Activated CD4-positive, alpha-beta memory T cell treated with anti-CD3 and anti-CD28 coated beads for 36 hours (primary cell): Measurements from ENCODE around the gene CAMTA1. TPM values are rescaled to one million over a fixed set of nuclear protein-coding genes. Genes with fewer than 3 reads are reported as not detected.
A peak's percentile ranks its signal among the peaks of the same experiment; 100 is the strongest.

Experiments
- CTCF ChIA-PET: fragments of 350-600 bp; sonication (Branson Sonifier 250); formaldehyde crosslinking; loops from one replicate; lab custom pipeline; 2021; ENCODE audit warnings: antibody characterized with exemption, inconsistent platforms; lab: Charles Lee
- POLR2A ChIA-PET: fragments of 350-600 bp; sonication (Branson Sonifier 250); formaldehyde crosslinking; loops from one replicate; lab custom pipeline; 2021; ENCODE audit warnings: antibody characterized with exemption; lab: Charles Lee
- DNase-seq: peaks from one replicate; pipeline ENCODE4 v3.0.0-alpha.2; 2020
- H3K27ac Mint-ChIP-seq: one replicate; pipeline ENCODE4 v1.8.0; 2021; ENCODE audit warnings: mixed read lengths
- H3K27me3 Mint-ChIP-seq: one replicate; pipeline ENCODE4 v1.8.0; 2021; ENCODE audit warnings: mixed read lengths
- H3K36me3 Mint-ChIP-seq: one replicate; pipeline ENCODE4 v1.8.0; 2021; ENCODE audit warnings: mixed read lengths
- H3K4me1 Mint-ChIP-seq: one replicate; pipeline ENCODE4 v1.8.0; 2021; ENCODE audit warnings: low read depth, mixed read lengths
- H3K4me3 Mint-ChIP-seq: one replicate; pipeline ENCODE4 v1.8.0; 2021; ENCODE audit warnings: mild to moderate bottlenecking, mixed read lengths
- H3K9me3 Mint-ChIP-seq: one replicate; pipeline ENCODE4 v1.8.0; 2021; ENCODE audit warnings: mixed read lengths
- intact Hi-C: fragments of 100-400 bp; cut with micrococcal nuclease; formaldehyde crosslinking; loops from one replicate; pipeline ENCODE4 v1.15.1; 2023
- total RNA-seq, 2 experiments: library from RNA; stranded (reverse); gene quantifications; one replicate each; pipeline ENCODE4 v1.2.3, GENCODE V29; 2021

Gene CAMTA1
- total RNA-seq, 2 experiments from 2014 or later = 64.7 to 68.9 TPM

- CTCF ChIA-PET = no interaction called here
- intact Hi-C loops = no loop called here
- Mint-ChIP-seq H3K36me3 (no peaks in the 10 kb centered on the region), H3K27ac (no peak overlapping the region), H3K4me1 (no peaks in the 10 kb centered on the region), H3K27me3 (peaks cover 4% of the 10 kb centered on the region), H3K4me3 (no peak overlapping the region), H3K9me3 (no peaks in the 10 kb centered on the region)
- DNase-seq = no peak
- POLR2A ChIA-PET = no interaction called here
Measured at GRCh38 chr1:7464736-7465135, 679.5 kb downstream of the CAMTA1 start.

- H3K9me3 Mint-ChIP-seq = no peaks in the 10 kb centered on the region
- POLR2A ChIA-PET = no interaction called here
Measured at GRCh38 chr1:7467476-7468175, 682.4 kb downstream of the CAMTA1 start.

GRCh38 chr1:7468248-7468647 lies 683.0 kb downstream of the CAMTA1 start:
- POLR2A ChIA-PET = no interaction called here
- no peak overlapping the region for H3K27ac Mint-ChIP-seq
- no peak for DNase-seq
- intact Hi-C loops = no loop called here
- no peaks in the 10 kb centered on the region for H3K36me3 Mint-ChIP-seq
- H3K9me3 Mint-ChIP-seq = no peaks in the 10 kb centered on the region
- H3K4me3 Mint-ChIP-seq = no peak overlapping the region
- peaks cover 3% of the 10 kb centered on the region for H3K27me3 Mint-ChIP-seq
- no peaks in the 10 kb centered on the region for H3K4me1 Mint-ChIP-seq
- CTCF ChIA-PET = no interaction called here

More at GRCh38 chr1:7467476-7468175, 682.4 kb downstream of the CAMTA1 start:
- Mint-ChIP-seq H3K27ac (no peak overlapping the region), H3K4me3 (no peak overlapping the region), H3K4me1 (no peaks in the 10 kb centered on the region), H3K36me3 (no peaks in the 10 kb centered on the region), H3K27me3 (peaks cover 3% of the 10 kb centered on the region)
- CTCF ChIA-PET = no interaction called here
- DNase-seq = no peak
- intact Hi-C loops = no loop called here

- H3K27me3 Mint-ChIP-seq = peaks cover 1% of the 10 kb centered on the region
- no peak overlapping the region for H3K4me3 Mint-ChIP-seq
- H3K9me3 Mint-ChIP-seq = no peaks in the 10 kb centered on the region
- H3K27ac Mint-ChIP-seq = no peak overlapping the region
- DNase-seq = no peak
- ChIA-PET POLR2A (no interaction called here), CTCF (no interaction called here)
- intact Hi-C loops = no loop called here
- no peaks in the 10 kb centered on the region for H3K4me1 Mint-ChIP-seq
- no peaks in the 10 kb centered on the region for H3K36me3 Mint-ChIP-seq
Measured at GRCh38 chr1:7469255-7469938, 684.1 kb downstream of the CAMTA1 start.

- Mint-ChIP-seq H3K9me3 (no peaks in the 10 kb centered on the region), H3K4me3 (no peak overlapping the region), H3K27ac (no peak overlapping the region), H3K4me1 (no peaks in the 10 kb centered on the region), H3K36me3 (no peaks in the 10 kb centered on the region), H3K27me3 (peaks cover 1% of the 10 kb centered on the region)
- CTCF ChIA-PET = no interaction called here
- DNase-seq = peak; percentile 44
- POLR2A ChIA-PET = no interaction called here
- intact Hi-C loops = no loop called here
Measured at GRCh38 chr1:7470904-7471638, 685.8 kb downstream of the CAMTA1 start.

GRCh38 chr1:7471836-7472235 lies 686.6 kb downstream of the CAMTA1 start:
- intact Hi-C loops = no loop called here
- Mint-ChIP-seq H3K4me1 (no peaks in the 10 kb centered on the region), H3K4me3 (no peak overlapping the region), H3K27ac (no peak overlapping the region), H3K9me3 (no peaks in the 10 kb centered on the region), H3K27me3 (peaks cover 1% of the 10 kb centered on the region), H3K36me3 (no peaks in the 10 kb centered on the region)
- DNase-seq = no peak
- POLR2A ChIA-PET = no interaction called here
- CTCF ChIA-PET = no interaction called here

- Mint-ChIP-seq H3K27me3 (peaks cover 1% of the 10 kb centered on the region), H3K36me3 (no peaks in the 10 kb centered on the region), H3K4me1 (no peaks in the 10 kb centered on the region), H3K9me3 (no peaks in the 10 kb centered on the region), H3K27ac (no peak overlapping the region), H3K4me3 (no peak overlapping the region)
- intact Hi-C loops = no loop called here
- no peak for DNase-seq
- ChIA-PET POLR2A (no interaction called here), CTCF (no interaction called here)
Measured at GRCh38 chr1:7473223-7474142, 688.2 kb downstream of the CAMTA1 start.

- Mint-ChIP-seq H3K27ac (no peak overlapping the region), H3K9me3 (no peaks in the 10 kb centered on the region), H3K36me3 (no peaks in the 10 kb centered on the region), H3K4me3 (no peak overlapping the region), H3K4me1 (no peaks in the 10 kb centered on the region), H3K27me3 (peaks cover 1% of the 10 kb centered on the region)
- DNase-seq = no peak
- intact Hi-C loops = no loop called here
- CTCF ChIA-PET = no interaction called here
- POLR2A ChIA-PET = no interaction called here
Measured at GRCh38 chr1:7474143-7474490, 688.9 kb downstream of the CAMTA1 start.

- H3K4me1 Mint-ChIP-seq = no peaks in the 10 kb centered on the region
- intact Hi-C loops = no loop called here
- H3K4me3 Mint-ChIP-seq = no peak overlapping the region
- DNase-seq = no peak
- ChIA-PET CTCF (no interaction called here), POLR2A (no interaction called here)
- no peaks in the 10 kb centered on the region for H3K36me3 Mint-ChIP-seq
- H3K27ac Mint-ChIP-seq = no peak overlapping the region
- peaks cover 1% of the 10 kb centered on the region for H3K27me3 Mint-ChIP-seq
- no peaks in the 10 kb centered on the region for H3K9me3 Mint-ChIP-seq
Measured at GRCh38 chr1:7474786-7475502, 689.7 kb downstream of the CAMTA1 start.

GRCh38 chr1:7475691-7476090 lies 690.4 kb downstream of the CAMTA1 start:
- no peaks in the 10 kb centered on the region for H3K4me1 Mint-ChIP-seq
- ChIA-PET POLR2A (no interaction called here), CTCF (no interaction called here)
- no peak for DNase-seq
- peaks cover 1% of the 10 kb centered on the region for H3K27me3 Mint-ChIP-seq
- no peaks in the 10 kb centered on the region for H3K9me3 Mint-ChIP-seq
- no peak overlapping the region for H3K27ac Mint-ChIP-seq
- H3K4me3 Mint-ChIP-seq = no peak overlapping the region
- no peaks in the 10 kb centered on the region for H3K36me3 Mint-ChIP-seq
- intact Hi-C loops = no loop called here

- no peak for DNase-seq
- intact Hi-C loops = no loop called here
- Mint-ChIP-seq H3K4me3 (no peak overlapping the region), H3K27ac (no peak overlapping the region), H3K36me3 (no peaks in the 10 kb centered on the region), H3K9me3 (no peaks in the 10 kb centered on the region), H3K4me1 (no peaks in the 10 kb centered on the region), H3K27me3 (peaks cover 1% of the 10 kb centered on the region)
- ChIA-PET CTCF (no interaction called here), POLR2A (no interaction called here)
Measured at GRCh38 chr1:7476402-7476801, 691.1 kb downstream of the CAMTA1 start.
